Measurements from ENCODE around the gene PLGRKT.
"Not testable (repeated sequence)": the region's sequence is repeated elsewhere in the genome, so short reads cannot be mapped to it uniquely, and the experiment has no call there.

PLGRKT gene

GRCh38 chr9:5375790-5376477 lies 61.8 kb downstream of the PLGRKT start:
- no peak for DNase-seq (ENCODE audit: low read depth)

GRCh38 chr9:5375091-5375490 lies 62.6 kb downstream of the PLGRKT start:
- DNase-seq (ENCODE audit: low read depth) = no peak

- DNase-seq (ENCODE audit: low read depth) = no peak
Measured at GRCh38 chr9:5364294-5365024, 73.3 kb downstream of the PLGRKT start.

- no peak for DNase-seq (ENCODE audit: low read depth)
Measured at GRCh38 chr9:5361326-5362010, 76.3 kb downstream of the PLGRKT start.

GRCh38 chr9:5360341-5360740 lies 77.4 kb downstream of the PLGRKT start:
- no peak for DNase-seq (ENCODE audit: low read depth)

GRCh38 chr9:5357431-5358105 lies 80.2 kb downstream of the PLGRKT start:
- no peak for DNase-seq (ENCODE audit: low read depth)

- DNase-seq (ENCODE audit: low read depth) = no peak
Measured at GRCh38 chr9:5355817-5356216, 81.9 kb downstream of the PLGRKT start.

- DNase-seq (ENCODE audit: low read depth) = no peak
Measured at GRCh38 chr9:5355226-5355625, 82.5 kb downstream of the PLGRKT start.

- DNase-seq (ENCODE audit: low read depth) = no peak
Measured at GRCh38 chr9:5354184-5354583, 83.5 kb downstream of the PLGRKT start.

- DNase-seq (ENCODE audit: low read depth) = no peak
Measured at GRCh38 chr9:5352637-5353248, 85.0 kb downstream of the PLGRKT start.

GRCh38 chr9:5338992-5339981 lies 98.4 kb downstream of the PLGRKT start, which contains the start of gene RLN1:
Gene RLN1, minus strand, starts transcription at chr9:5339876. Its CDS starts 130 bp downstream, at chr9:5339746.
- DNase-seq (ENCODE audit: low read depth) = not testable (repeated sequence)

- DNase-seq (ENCODE audit: low read depth) = no peak
Measured at GRCh38 chr9:5336688-5337087, 101.0 kb downstream of the PLGRKT start.

GRCh38 chr9:5331276-5331675 lies 106.4 kb downstream of the PLGRKT start:
- not testable (repeated sequence) for DNase-seq (ENCODE audit: low read depth)

- DNase-seq (ENCODE audit: low read depth) = peak; percentile 12
Measured at GRCh38 chr9:5326893-5327548, 110.7 kb downstream of the PLGRKT start.

- DNase-seq (ENCODE audit: low read depth) = no peak
Measured at GRCh38 chr9:5326187-5326586, 111.5 kb downstream of the PLGRKT start.

- DNase-seq (ENCODE audit: low read depth) = not testable (repeated sequence)
Measured at GRCh38 chr9:5321601-5322000, 116.1 kb downstream of the PLGRKT start.

GRCh38 chr9:5321058-5321457 lies 116.7 kb downstream of the PLGRKT start:
- no peak for DNase-seq (ENCODE audit: low read depth)

- DNase-seq (ENCODE audit: low read depth) = not testable (repeated sequence)
Measured at GRCh38 chr9:5316406-5316805, 121.3 kb downstream of the PLGRKT start.

GRCh38 chr9:5315187-5315923 lies 122.4 kb downstream of the PLGRKT start:
- DNase-seq (ENCODE audit: low read depth) = no peak
